D721Med (cell line): ENCODE data around the gene URM1.

ENCODE experiments used
- DNase-seq: peaks from one replicate; pipeline ENCODE4 v3.0.0; 2011; ENCODE audit warnings: low spot score; ENCODE audit not compliant: insufficient read length
- FAIRE-seq: peaks from 2 replicates; lab custom pipeline; 2011; peaks lifted over from hg19 to GRCh38; lab: Jason Lieb, UNC
- CTCF ChIP-seq: IDR thresholded peaks from 2 replicates; pipeline ENCODE4 v1.5.1; 2012; ENCODE audit warnings: mild to moderate bottlenecking, control low read depth; ENCODE audit not compliant: insufficient read depth; ENCODE audit errors: missing control alignments

URM1 gene

GRCh38 chr9:128385496-128386460 lies 14.6 kb downstream of the URM1 start:
- no peak for DNase-seq
- no peak for TF ChIP-seq CTCF
- no peak for FAIRE-seq

- no peak for TF ChIP-seq CTCF
- DNase-seq = no peak
- FAIRE-seq = no peak
Observed at GRCh38 chr9:128388150-128388549, 17.0 kb downstream of the URM1 start.

- no peak for DNase-seq
- FAIRE-seq = no peak
- TF ChIP-seq CTCF = no peak
Observed at GRCh38 chr9:128389395-128390149, 18.4 kb downstream of the URM1 start.

GRCh38 chr9:128390150-128390812 lies 19.1 kb downstream of the URM1 start:
- no peak for FAIRE-seq
- DNase-seq = no peak
- no peak for TF ChIP-seq CTCF

GRCh38 chr9:128390813-128391711 lies 19.9 kb downstream of the URM1 start:
- no peak for FAIRE-seq
- TF ChIP-seq CTCF = no peak
- no peak for DNase-seq

GRCh38 chr9:128391956-128392301 lies 20.8 kb downstream of the URM1 start:
- no peak for FAIRE-seq
- DNase-seq = no peak
- no peak for TF ChIP-seq CTCF
